ENCODE measurements around the gene VWC2L. TPM values are rescaled to one million over a fixed set of nuclear protein-coding genes. Genes with fewer than 3 reads are reported as not detected.

The VWC2L gene
- total and polyA plus RNA-seq, 4 donors: not detected

DNA sequence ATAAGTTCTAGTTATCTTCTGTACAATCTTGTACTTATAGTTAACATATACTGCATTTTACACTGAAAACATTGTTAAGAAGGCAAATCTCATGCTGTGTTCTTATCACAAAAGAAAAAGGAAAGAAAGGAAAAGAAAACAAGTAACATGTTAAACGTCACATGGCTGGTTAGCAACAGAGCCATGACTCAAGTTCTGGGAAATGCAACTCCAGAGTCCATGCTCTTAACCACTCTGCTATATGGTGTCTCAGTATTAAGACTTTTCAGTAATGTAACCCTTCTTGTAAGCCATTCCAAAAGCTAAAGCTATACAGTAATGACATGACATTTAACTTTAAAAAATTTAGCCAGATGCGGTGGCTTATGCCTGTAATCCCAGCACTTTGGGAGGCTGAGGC, 217.2 kb downstream of the VWC2L start:
- DNase-seq (ENCODE audit: low spot score): no peak
- H3K4me3 ChIP-seq (ENCODE audit: low read depth in 1 of 3, low read length in 3 of 3): no peak overlapping the region
- no peak overlapping the region for H3K27ac ChIP-seq (ENCODE audit: low read depth in 1 of 2, low read length in 2 of 2)
- H3K9ac ChIP-seq (ENCODE audit: low read depth in 1 of 2, low read length in 2 of 2): no peak overlapping the region
- TF ChIP-seq YY1 (IDR thresholded peaks at IDR 0.05) (no peak), HNF4G (IDR thresholded peaks at IDR 0.05) (no peak), JUND (IDR thresholded peaks at IDR 0.05) (no peak), GABPA (IDR thresholded peaks at IDR 0.05 in 1 of 2, conservative IDR thresholded peaks at IDR 0.05 in 1 of 2) (no peak), FOXA2 (IDR thresholded peaks at IDR 0.05) (no peak), HNF4A (conservative IDR thresholded peaks at IDR 0.05) (no peak), SP1 (IDR thresholded peaks at IDR 0.05) (no peak), TAF1 (conservative IDR thresholded peaks at IDR 0.05) (no peak), RXRA (IDR thresholded peaks at IDR 0.05) (no peak), FOXA1 (IDR thresholded peaks at IDR 0.05) (no peak), RAD21 (IDR thresholded peaks at IDR 0.05) (no peak), NR2F2 (IDR thresholded peaks at IDR 0.05) (no peak), EGR1 (IDR thresholded peaks at IDR 0.05; ENCODE audit: low read depth in 2 of 2) (no peak)
- TF ChIP-seq, protein P1, sequence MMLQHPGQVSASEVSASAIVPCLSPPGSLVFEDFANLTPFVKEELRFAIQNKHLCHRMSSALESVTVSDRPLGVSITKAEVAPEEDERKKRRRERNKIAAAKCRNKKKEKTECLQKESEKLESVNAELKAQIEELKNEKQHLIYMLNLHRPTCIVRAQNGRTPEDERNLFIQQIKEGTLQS (IDR thresholded peaks at IDR 0.05): no peak
- TF ChIP-seq, protein P2, sequence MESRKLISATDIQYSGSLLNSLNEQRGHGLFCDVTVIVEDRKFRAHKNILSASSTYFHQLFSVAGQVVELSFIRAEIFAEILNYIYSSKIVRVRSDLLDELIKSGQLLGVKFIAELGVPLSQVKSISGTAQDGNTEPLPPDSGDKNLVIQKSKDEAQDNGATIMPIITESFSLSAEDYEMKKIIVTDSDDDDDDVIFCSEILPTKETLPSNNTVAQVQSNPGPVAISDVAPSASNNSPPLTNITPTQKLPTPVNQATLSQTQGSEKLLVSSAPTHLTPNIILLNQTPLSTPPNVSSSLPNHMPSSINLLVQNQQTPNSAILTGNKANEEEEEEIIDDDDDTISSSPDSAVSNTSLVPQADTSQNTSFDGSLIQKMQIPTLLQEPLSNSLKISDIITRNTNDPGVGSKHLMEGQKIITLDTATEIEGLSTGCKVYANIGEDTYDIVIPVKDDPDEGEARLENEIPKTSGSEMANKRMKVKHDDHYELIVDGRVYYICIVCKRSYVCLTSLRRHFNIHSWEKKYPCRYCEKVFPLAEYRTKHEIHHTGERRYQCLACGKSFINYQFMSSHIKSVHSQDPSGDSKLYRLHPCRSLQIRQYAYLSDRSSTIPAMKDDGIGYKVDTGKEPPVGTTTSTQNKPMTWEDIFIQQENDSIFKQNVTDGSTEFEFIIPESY (IDR thresholded peaks at IDR 0.05): no peak
- TF ChIP-seq, protein P3, sequence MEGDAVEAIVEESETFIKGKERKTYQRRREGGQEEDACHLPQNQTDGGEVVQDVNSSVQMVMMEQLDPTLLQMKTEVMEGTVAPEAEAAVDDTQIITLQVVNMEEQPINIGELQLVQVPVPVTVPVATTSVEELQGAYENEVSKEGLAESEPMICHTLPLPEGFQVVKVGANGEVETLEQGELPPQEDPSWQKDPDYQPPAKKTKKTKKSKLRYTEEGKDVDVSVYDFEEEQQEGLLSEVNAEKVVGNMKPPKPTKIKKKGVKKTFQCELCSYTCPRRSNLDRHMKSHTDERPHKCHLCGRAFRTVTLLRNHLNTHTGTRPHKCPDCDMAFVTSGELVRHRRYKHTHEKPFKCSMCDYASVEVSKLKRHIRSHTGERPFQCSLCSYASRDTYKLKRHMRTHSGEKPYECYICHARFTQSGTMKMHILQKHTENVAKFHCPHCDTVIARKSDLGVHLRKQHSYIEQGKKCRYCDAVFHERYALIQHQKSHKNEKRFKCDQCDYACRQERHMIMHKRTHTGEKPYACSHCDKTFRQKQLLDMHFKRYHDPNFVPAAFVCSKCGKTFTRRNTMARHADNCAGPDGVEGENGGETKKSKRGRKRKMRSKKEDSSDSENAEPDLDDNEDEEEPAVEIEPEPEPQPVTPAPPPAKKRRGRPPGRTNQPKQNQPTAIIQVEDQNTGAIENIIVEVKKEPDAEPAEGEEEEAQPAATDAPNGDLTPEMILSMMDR (IDR thresholded peaks at IDR 0.05; ENCODE audit: low read depth, low read length, missing input control): no peak
- TF ChIP-seq, protein P4, sequence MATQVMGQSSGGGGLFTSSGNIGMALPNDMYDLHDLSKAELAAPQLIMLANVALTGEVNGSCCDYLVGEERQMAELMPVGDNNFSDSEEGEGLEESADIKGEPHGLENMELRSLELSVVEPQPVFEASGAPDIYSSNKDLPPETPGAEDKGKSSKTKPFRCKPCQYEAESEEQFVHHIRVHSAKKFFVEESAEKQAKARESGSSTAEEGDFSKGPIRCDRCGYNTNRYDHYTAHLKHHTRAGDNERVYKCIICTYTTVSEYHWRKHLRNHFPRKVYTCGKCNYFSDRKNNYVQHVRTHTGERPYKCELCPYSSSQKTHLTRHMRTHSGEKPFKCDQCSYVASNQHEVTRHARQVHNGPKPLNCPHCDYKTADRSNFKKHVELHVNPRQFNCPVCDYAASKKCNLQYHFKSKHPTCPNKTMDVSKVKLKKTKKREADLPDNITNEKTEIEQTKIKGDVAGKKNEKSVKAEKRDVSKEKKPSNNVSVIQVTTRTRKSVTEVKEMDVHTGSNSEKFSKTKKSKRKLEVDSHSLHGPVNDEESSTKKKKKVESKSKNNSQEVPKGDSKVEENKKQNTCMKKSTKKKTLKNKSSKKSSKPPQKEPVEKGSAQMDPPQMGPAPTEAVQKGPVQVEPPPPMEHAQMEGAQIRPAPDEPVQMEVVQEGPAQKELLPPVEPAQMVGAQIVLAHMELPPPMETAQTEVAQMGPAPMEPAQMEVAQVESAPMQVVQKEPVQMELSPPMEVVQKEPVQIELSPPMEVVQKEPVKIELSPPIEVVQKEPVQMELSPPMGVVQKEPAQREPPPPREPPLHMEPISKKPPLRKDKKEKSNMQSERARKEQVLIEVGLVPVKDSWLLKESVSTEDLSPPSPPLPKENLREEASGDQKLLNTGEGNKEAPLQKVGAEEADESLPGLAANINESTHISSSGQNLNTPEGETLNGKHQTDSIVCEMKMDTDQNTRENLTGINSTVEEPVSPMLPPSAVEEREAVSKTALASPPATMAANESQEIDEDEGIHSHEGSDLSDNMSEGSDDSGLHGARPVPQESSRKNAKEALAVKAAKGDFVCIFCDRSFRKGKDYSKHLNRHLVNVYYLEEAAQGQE (IDR thresholded peaks at IDR 0.05): no peak
- TF ChIP-seq, protein P5, sequence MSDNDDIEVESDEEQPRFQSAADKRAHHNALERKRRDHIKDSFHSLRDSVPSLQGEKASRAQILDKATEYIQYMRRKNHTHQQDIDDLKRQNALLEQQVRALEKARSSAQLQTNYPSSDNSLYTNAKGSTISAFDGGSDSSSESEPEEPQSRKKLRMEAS (IDR thresholded peaks at IDR 0.05): no peak
- no peaks in the 10 kb centered on the region for H3K4me1 ChIP-seq (ENCODE audit: control insufficient read depth in 4 of 4, insufficient read depth in 4 of 4, low read length in 3 of 4)
- H3K9me3 ChIP-seq (ENCODE audit: control insufficient read depth in 4 of 4, low read length in 3 of 4): no peaks in the 10 kb centered on the region
- no peaks in the 10 kb centered on the region for H3K36me3 ChIP-seq (ENCODE audit: control insufficient read depth in 4 of 4, insufficient read depth in 3 of 4, low read depth in 1 of 4, low read length in 3 of 4)
- peaks cover 0 to 3% (median 0%) of the 10 kb centered on the region in 4 donors for H3K27me3 ChIP-seq (ENCODE audit: control insufficient read depth in 4 of 4, insufficient read depth in 4 of 4, low read length in 3 of 4)
- WGBS: 69% methylated on average over 2 of the region's 2 CpGs
